GM04504 (cell line): ENCODE measurements around the gene LRIG3.
"Not testable (repeated sequence)": the region's sequence is repeated elsewhere in the genome, so short reads cannot be mapped to it uniquely, and the experiment has no call there.

Experiments
- DNase-seq: peaks from one replicate; pipeline ENCODE4 v3.0.0-alpha.2; 2012; ENCODE audit warnings: low read depth

The LRIG3 gene

GRCh38 chr12:58920102-58920960, at the start of gene LRIG3:
Gene LRIG3, minus strand, starts transcription at chr12:58920504. Its CDS starts 269 bp downstream, at chr12:58920235.
- DNase-seq = peak; percentile 70

DNA sequence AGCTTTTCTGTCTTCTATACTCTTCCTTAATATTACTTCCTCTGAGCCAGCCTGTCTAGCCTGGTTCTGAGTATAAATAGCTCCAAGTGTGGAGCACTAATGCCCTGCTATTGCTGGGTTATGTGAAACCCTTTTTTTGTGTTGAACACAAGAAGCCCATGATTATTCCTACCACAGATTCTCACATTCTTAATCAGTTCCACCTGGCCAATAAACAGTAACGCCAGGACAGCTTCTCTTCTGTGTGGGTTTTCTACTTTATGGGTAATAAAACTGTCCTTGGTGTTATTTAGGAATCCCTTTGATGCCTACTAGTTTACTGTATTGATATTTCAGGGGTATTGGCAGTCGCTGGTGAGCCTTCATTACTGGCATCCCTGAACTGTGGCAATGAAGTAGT, 48.9 kb upstream of the LRIG3 start:
- DNase-seq = peak; percentile 8

- no peak for DNase-seq
Measured at GRCh38 chr12:58967561-58967960, 47.3 kb upstream of the LRIG3 start.

DNA sequence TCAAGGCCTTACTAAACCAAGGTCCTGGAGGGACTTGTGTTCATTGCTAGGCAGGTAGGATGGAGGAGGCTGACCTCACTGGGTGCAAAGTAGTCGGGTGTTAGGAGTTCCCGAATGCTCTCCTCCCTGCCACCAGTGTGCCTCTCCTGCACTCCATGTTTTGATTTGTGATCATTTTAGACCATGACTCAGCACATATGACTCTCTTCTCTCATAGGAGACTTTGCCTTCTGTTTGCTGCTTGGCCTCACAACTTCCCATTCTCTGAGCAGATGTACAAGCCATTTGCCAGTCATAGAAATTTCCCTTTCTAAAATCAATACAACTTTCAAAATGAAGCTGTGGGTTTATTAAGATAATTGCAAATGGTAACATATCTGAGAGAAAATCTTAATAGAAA, 46.6 kb upstream of the LRIG3 start:
- no peak for DNase-seq

DNA sequence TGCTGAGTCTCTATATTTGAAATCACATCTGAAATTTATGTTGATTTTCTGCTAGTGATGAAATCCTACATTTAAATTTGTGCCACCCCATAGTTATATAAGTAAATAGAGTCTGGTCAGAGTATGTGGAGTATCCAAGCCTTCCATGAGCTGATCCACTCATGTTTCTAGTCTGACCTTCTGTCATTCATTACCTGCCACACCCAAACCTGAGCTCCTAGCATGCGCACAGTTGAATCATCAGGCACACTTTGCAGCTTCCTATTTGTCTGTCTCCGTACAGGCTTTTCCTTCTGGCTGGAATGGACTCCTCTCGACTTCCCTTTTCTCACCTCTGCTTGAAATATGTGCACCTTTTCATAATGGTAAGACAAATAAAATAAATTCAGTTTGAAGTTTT, 45.3 kb upstream of the LRIG3 start:
- no peak for DNase-seq

GRCh38 chr12:58963844-58964243, 43.5 kb upstream of the LRIG3 start:
- DNase-seq = no peak

DNA sequence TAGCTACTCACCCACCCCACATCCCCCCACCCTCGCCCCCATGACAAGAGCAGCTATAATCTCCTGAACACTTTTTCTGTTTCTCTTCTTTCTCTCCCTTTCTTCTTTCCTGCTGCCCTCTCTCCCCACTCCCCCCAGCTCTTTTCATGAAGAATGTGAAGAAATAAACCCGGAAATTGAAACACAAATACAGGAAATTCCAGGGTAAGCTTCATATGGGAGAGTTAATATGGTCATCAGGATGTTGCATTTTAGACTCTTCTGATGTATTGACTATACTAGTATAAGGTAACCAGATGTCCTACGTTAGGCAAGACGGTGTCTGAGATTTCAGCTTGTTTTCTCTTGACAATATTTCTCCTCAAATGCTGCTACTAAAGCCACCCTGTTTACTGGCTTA, 41.6 kb upstream of the LRIG3 start:
- DNase-seq = no peak

DNA sequence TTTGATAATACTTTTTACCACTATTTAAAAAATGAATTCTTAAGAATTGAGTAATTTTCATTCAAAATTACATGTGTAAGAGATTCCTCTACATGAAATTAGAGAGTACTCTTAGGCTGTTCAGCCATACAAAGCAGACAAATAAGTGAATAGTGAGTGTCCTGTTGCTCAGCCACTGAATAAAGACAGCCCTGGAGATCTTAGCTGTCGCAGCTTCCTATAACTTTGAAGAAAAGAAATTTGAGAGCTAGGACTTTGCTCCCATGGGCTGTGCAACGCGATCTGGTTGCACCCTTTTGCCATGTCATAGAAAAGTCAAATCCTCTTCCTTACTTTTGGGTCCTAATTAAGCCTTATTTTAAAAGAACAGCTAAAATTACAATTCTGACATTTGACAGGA, 40.9 kb upstream of the LRIG3 start:
- DNase-seq = no peak

GRCh38 chr12:58959639-58960300, 39.5 kb upstream of the LRIG3 start:
- no peak for DNase-seq

- DNase-seq = no peak
Measured at GRCh38 chr12:58957298-58957697, 37.0 kb upstream of the LRIG3 start.

DNA sequence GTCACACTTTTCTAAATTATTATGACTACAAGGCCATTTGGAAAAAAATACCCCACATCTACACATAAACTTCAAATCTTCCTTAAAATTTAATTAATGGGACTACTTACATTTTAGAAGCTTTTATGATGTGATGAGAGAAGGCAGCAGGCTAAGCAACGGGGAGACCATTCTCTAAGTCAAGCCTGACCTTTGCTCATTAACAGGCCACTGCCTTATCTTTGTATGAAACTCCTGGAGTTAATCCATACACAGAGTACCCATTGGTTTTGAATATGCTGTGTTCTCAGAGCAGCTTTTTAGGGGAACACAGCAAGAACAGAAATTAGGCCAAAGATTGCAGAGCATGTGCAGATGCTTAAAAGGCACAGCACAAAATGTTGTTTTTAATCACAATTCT, 35.5 kb upstream of the LRIG3 start:
- no peak for DNase-seq

DNA sequence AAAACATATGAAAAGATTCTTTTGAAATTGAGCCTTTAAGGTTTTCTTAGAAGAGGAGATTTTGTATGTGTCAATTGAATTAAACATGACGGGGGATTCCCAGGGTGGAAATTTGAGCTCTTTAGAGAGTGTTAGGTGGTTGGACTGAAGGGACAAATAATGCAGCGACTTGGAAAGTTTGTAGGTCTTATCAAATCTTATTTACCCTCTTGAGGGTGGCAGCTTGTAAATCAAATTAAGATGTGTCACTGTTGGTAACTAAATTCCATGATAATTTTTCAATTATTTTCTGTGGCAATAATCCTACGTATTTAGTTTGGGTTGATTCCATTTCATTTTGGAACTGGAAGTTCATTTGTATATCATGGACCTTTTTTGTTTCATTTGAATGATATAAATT, 33.7 kb upstream of the LRIG3 start:
- no peak for DNase-seq

DNA sequence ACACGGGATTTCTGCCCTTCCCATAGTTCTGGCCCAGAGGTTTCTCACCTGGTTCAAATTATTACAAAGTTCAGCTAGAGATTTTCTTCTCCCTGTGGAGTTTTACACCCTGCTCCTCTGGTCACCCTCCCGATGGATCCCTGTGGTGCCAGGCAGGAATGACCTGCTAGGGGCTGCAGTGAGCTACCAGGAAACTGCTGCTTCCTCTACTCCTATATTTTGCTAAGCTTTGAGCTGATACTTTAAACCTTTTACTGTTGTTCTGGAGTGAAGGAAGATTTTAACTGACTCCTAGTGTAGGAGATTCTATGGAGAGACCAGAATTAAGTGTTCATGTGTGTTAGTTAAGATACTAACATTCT, 30.4 kb upstream of the LRIG3 start:
- no peak for DNase-seq

DNA sequence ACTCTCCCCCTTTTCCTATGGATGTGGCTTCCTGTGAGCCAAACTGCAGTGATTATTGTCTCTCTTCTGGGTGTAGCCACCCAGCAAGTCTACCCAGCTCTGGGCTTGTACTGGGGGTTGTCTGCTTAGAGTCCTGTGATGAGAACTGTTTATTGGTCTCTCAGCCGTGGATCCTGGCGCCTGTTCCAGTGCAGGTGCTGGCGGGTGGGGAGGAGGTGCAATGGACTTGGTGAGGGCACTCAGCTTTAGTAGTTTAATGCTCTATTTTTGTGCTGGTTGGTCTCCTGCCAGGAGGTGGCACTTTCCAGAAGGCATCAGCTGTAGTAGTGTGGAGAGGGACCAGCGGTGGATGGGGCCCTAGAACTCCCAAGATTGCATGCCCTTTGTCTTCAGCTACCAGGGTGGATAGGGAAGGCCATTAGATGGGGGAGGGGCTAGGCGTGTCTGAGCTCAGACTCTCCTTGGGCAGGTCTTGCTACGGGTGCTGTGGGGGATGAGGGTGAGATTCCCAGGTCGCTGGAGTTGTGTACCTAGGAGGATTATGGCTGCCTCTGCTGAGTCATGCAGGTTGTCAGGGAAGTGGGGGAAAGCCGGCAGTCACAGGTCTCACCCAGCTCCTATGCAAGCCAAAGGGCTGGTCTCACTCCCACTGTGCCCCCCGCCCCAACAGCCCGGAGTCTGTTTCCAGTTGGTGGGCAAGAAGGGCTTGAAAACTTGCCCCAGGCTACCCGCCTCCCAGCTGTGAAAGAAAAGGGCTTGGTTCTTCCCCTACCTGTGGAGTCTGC, 29.8 kb upstream of the LRIG3 start:
- DNase-seq = not testable (repeated sequence)

DNA sequence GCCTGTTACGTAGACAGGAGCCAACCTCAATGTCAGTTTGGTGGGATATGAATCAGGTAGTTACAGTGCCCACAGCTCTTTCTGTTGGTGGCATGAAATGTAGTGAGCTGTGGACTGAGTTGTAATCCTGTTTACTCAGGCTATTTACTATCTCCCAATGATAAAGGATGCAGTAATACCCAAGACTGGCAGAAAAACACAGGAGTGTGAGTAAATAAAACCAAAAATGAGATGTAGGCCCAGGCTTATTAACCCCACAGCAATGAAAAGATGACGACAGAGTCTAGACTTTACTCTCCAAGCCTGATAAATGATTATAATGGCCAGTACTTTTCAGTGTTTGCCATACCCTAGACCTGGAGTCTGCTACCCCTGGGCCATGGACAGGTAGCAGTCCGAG, 22.8 kb upstream of the LRIG3 start:
- DNase-seq = no peak

- no peak for DNase-seq
Measured at GRCh38 chr12:58942345-58942744, 22.0 kb upstream of the LRIG3 start.

GRCh38 chr12:58939399-58940100, 19.2 kb upstream of the LRIG3 start:
- no peak for DNase-seq

- DNase-seq = no peak
Measured at GRCh38 chr12:58938440-58938839, 18.1 kb upstream of the LRIG3 start.

- no peak for DNase-seq
Measured at GRCh38 chr12:58934528-58934927, 14.2 kb upstream of the LRIG3 start.

- no peak for DNase-seq
Measured at GRCh38 chr12:58932806-58933681, 12.7 kb upstream of the LRIG3 start.

GRCh38 chr12:58931518-58931917, 11.2 kb upstream of the LRIG3 start:
- no peak for DNase-seq
